Progenitor cell of endocrine pancreas (in vitro differentiated cells): ENCODE data around the gene LMLN. TPM values are rescaled to one million over a fixed set of nuclear protein-coding genes. Genes with fewer than 3 reads are reported as not detected.

Source experiments
- DNase-seq: peaks from one replicate; pipeline ENCODE4 v3.0.0; 2021; ENCODE audit warnings: low spot score; ENCODE audit not compliant: unreplicated experiment
- H3K27ac Mint-ChIP-seq: 2 replicates; pipeline ENCODE4 v1.8.0; 2021; ENCODE audit warnings: mild to moderate bottlenecking, moderate library complexity, mixed read lengths
- H3K27me3 Mint-ChIP-seq: 2 replicates; pipeline ENCODE4 v1.8.0; 2021; ENCODE audit warnings: mixed read lengths
- H3K36me3 Mint-ChIP-seq: 2 replicates; pipeline ENCODE4 v1.8.0; 2022; ENCODE audit warnings: mixed read lengths; ENCODE audit not compliant: insufficient read depth
- H3K4me1 Mint-ChIP-seq: 2 replicates; pipeline ENCODE4 v1.8.0; 2021; ENCODE audit warnings: low read depth, mixed read lengths
- H3K4me3 Mint-ChIP-seq: 2 replicates; pipeline ENCODE4 v1.8.0; 2021; ENCODE audit warnings: low read depth, mild to moderate bottlenecking, moderate library complexity, mixed read lengths
- H3K9me3 Mint-ChIP-seq: 2 replicates; pipeline ENCODE4 v1.8.0; 2021; ENCODE audit warnings: low read depth, mixed read lengths
- total RNA-seq: library from RNA; stranded (reverse); gene quantifications from 2 replicates; pipeline ENCODE4 v1.2.1, GENCODE V29; 2021
- TF ChIP-seq, protein P1 (sequence below): fragments of 200-600 bp; sonication (generic); IDR thresholded peaks from one replicate; pipeline ENCODE4 v1.5.0; 2021; ENCODE audit warnings: antibody characterized with exemption, mild to moderate bottlenecking; ENCODE audit not compliant: unreplicated experiment

LMLN gene
- total RNA-seq, 1 donor from 2014 or later = 14.4 TPM

DNA sequence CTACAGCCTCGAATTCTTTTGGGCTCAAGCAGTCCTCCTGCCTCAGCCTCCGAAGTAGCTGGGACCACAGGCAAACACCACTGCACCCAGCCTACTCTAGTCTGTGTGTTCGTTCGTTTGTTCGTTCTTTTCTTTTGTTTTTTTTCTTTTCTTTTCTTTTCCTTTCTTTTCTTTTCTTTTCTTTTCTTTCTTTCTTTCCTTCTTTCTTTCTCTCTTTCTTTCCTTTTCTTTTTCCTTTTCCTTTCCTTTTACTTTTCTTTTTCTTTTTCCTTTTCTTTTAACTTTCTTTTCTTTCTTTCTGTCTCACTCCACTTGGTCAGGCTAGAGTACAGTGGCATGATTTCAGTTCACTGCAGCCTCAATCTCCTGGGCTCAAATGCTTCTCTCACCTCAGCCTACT is 36.8 kb downstream of the LMLN start:
- Mint-ChIP-seq H3K4me3 (no peak overlapping the region), H3K36me3 (peaks cover 19% of the 10 kb centered on the region), H3K27ac (no peak overlapping the region), H3K27me3 (no peaks in the 10 kb centered on the region), H3K9me3 (no peaks in the 10 kb centered on the region), H3K4me1 (peaks cover 4% of the 10 kb centered on the region)
- TF ChIP-seq, protein P1, sequence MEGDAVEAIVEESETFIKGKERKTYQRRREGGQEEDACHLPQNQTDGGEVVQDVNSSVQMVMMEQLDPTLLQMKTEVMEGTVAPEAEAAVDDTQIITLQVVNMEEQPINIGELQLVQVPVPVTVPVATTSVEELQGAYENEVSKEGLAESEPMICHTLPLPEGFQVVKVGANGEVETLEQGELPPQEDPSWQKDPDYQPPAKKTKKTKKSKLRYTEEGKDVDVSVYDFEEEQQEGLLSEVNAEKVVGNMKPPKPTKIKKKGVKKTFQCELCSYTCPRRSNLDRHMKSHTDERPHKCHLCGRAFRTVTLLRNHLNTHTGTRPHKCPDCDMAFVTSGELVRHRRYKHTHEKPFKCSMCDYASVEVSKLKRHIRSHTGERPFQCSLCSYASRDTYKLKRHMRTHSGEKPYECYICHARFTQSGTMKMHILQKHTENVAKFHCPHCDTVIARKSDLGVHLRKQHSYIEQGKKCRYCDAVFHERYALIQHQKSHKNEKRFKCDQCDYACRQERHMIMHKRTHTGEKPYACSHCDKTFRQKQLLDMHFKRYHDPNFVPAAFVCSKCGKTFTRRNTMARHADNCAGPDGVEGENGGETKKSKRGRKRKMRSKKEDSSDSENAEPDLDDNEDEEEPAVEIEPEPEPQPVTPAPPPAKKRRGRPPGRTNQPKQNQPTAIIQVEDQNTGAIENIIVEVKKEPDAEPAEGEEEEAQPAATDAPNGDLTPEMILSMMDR = no peak
- no peak for DNase-seq

DNA sequence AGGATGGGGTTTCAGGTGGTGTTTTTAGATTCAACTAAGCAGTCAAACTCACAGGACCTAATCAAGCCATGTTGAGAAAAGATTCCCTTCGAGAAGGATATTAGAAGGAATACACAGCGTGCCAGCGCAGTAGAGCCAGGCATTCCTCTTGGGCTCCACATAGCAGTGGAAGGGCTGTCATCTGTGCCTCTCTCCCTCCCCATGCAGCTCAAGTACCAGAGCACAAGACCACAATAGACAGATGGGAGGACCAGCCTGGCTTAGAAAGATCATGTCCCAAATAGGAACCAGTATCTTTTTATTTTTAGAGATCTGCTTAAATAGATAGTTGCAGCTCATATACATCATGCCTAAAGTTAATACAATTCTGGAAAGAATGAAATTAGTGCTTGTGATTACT is 37.9 kb downstream of the LMLN start:
- H3K36me3 Mint-ChIP-seq = peaks cover 12% of the 10 kb centered on the region
- H3K27me3 Mint-ChIP-seq = no peaks in the 10 kb centered on the region
- H3K4me1 Mint-ChIP-seq = peaks cover 4% of the 10 kb centered on the region
- TF ChIP-seq, protein P1 = no peak
- no peak overlapping the region for H3K27ac Mint-ChIP-seq
- no peak for DNase-seq
- no peak overlapping the region for H3K4me3 Mint-ChIP-seq
- no peaks in the 10 kb centered on the region for H3K9me3 Mint-ChIP-seq

DNA sequence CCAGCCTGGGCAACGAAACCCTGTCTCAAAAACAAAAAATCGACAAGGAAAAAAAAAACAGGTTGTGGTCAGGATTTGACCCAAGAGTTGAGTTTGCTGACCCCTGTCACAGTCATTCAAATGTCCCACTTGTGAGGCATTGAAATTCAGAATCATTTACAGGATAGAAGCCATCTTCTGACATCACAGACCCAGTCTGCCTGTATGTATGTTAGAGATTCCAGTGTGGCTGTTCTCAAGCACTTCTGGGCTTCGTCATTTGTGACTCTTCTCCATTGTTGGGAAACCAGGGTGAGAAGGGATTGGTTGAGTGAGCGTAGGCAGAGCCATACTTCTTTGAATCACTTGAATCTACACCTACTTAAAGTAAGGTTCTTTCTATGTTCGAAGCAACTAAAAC is 57.1 kb downstream of the LMLN start:
- Mint-ChIP-seq H3K9me3 (no peaks in the 10 kb centered on the region), H3K4me3 (no peak overlapping the region), H3K27me3 (no peaks in the 10 kb centered on the region), H3K4me1 (no peaks in the 10 kb centered on the region), H3K36me3 (no peaks in the 10 kb centered on the region), H3K27ac (no peak overlapping the region)
- no peak for DNase-seq
- TF ChIP-seq, protein P1 = no peak

GRCh38 chr3:198018416-198018815 is 58.4 kb downstream of the LMLN start:
- Mint-ChIP-seq H3K36me3 (no peaks in the 10 kb centered on the region), H3K4me1 (no peaks in the 10 kb centered on the region), H3K9me3 (no peaks in the 10 kb centered on the region), H3K27me3 (no peaks in the 10 kb centered on the region), H3K27ac (no peak overlapping the region), H3K4me3 (no peak overlapping the region)
- TF ChIP-seq, protein P1 = no peak
- DNase-seq = no peak

DNA sequence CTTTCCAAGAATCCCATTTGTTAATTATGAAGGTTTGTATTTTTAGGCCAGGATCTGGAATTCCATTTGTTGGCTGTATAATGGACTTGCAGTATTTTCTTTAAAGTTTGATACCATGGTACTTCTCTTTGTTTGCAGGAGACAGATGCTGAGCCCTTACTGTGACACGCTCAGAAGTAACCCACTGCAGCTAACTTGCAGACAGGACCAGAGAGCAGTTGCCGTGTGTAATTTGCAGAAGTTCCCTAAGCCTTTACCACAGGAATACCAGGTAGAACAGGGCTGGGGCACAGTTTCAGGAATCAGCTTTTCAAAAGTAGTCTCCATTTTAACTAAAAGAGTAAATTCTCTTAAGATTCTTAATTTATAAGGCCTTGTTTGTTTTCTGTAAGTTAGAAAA is 59.1 kb downstream of the LMLN start:
- Mint-ChIP-seq H3K27me3 (no peaks in the 10 kb centered on the region), H3K4me3 (no peak overlapping the region), H3K4me1 (no peaks in the 10 kb centered on the region), H3K9me3 (no peaks in the 10 kb centered on the region), H3K36me3 (peaks cover 2% of the 10 kb centered on the region), H3K27ac (no peak overlapping the region)
- TF ChIP-seq, protein P1 = no peak
- DNase-seq = no peak
